Measurements from ENCODE around the gene MYO7B. TPM values are rescaled to one million over a fixed set of nuclear protein-coding genes. Genes with fewer than 3 reads are reported as not detected.

MYO7B gene
- total and polyA plus RNA-seq, 2 donors (not counting 1 experiment from before 2014, with no cell fraction given) = 5.0 to 68.2 TPM

GRCh38 chr2:127619877-127620705 lies 84.6 kb downstream of the MYO7B start:
- DNase-seq (no peak), ATAC-seq (ENCODE audit: low read depth) (peak; percentile 20)
- ChIA-PET POLR2A (interaction anchor here (0.8 kb wide), 1 partner anchor 20 kb away, joined by 3 read pairs; no protein-coding TSS in a partner anchor), CTCF (interaction anchor here (0.8 to 1.6 kb wide), 5 partner anchors 27 to 370 kb away, joined by 3 to 13 read pairs (median 5); no protein-coding TSS in a partner anchor)
- peaks cover 79% of the 10 kb centered on the region for H3K4me1 Mint-ChIP-seq
- Histone ChIP-seq H3K4me3 (ENCODE audit: control extremely low read depth in 1 of 5, extremely low read depth in 1 of 5, insufficient read depth in 1 of 5, low read depth in 2 of 5, low read length in 4 of 5) (peak overlapping the region in 3 of 5 experiments; percentile 19 to 52 (median 44)), H3K36me3 (replicated peaks in 1 of 2; ENCODE audit: control extremely low read depth in 1 of 2, control insufficient read depth in 1 of 2, extremely low read depth in 1 of 2, insufficient read depth in 2 of 2, low read length in 1 of 2) (no peaks in the 10 kb centered on the region), H3K27ac (ENCODE audit: low read length in 2 of 2) (peak overlapping the region in 1 of 2 donors; percentile 63), H3K79me2 (ENCODE audit: control insufficient read depth, insufficient read depth, low read length) (no peaks in the 10 kb centered on the region), H3K27me3 (replicated peaks in 1 of 4; ENCODE audit: control extremely low read depth in 1 of 4, control insufficient read depth in 3 of 4, insufficient read depth in 4 of 4, low read length in 3 of 4) (no peaks in the 10 kb centered on the region), H3K4me2 (replicated peaks; ENCODE audit: low read depth, low read length, poor library complexity, severe bottlenecking) (peak overlapping the region; percentile 46), H2AFZ (ENCODE audit: insufficient read depth, low read depth, low read length, poor library complexity, severe bottlenecking) (peak overlapping the region; percentile 32), H3K9ac (ENCODE audit: low read length) (peak overlapping the region; percentile 45), H4K20me1 (ENCODE audit: control insufficient read depth, insufficient read depth, low read length, poor library complexity, severe bottlenecking) (no peaks in the 10 kb centered on the region), H3K4me1 (ENCODE audit: control insufficient read depth in 2 of 2, insufficient read depth in 2 of 2, low read length in 2 of 2) (peaks cover 26 to 74% of the 10 kb centered on the region in 2 donors), H3K9me3 (ENCODE audit: control extremely low read depth in 1 of 3, control insufficient read depth in 2 of 3, insufficient read depth in 1 of 3, low read length in 2 of 3) (no peaks in the 10 kb centered on the region)
- peak overlapping the region; percentile 91 for H3K27ac Mint-ChIP-seq
- 67% methylated on average over 13 of the region's 16 CpGs for WGBS (ENCODE audit: insufficient coverage)
- H3K4me3 Mint-ChIP-seq = peak overlapping the region; percentile 79
- intact Hi-C loops (cut with micrococcal nuclease) = loop anchor here (1.0 to 2.0 kb wide), 3 partner anchors 19 to 94 kb away; partner anchors contain the start of gene IWS1
- H3K27me3 Mint-ChIP-seq = no peaks in the 10 kb centered on the region
- H3K9me3 Mint-ChIP-seq (ENCODE audit: insufficient read depth) = no peaks in the 10 kb centered on the region
- no peak for TF ChIP-seq EZH2 (IDR thresholded peaks at IDR 0.05; ENCODE audit: borderline replicate concordance, insufficient read depth, low read depth, low read length, poor library complexity, severe bottlenecking)
- TF ChIP-seq, protein P1, sequence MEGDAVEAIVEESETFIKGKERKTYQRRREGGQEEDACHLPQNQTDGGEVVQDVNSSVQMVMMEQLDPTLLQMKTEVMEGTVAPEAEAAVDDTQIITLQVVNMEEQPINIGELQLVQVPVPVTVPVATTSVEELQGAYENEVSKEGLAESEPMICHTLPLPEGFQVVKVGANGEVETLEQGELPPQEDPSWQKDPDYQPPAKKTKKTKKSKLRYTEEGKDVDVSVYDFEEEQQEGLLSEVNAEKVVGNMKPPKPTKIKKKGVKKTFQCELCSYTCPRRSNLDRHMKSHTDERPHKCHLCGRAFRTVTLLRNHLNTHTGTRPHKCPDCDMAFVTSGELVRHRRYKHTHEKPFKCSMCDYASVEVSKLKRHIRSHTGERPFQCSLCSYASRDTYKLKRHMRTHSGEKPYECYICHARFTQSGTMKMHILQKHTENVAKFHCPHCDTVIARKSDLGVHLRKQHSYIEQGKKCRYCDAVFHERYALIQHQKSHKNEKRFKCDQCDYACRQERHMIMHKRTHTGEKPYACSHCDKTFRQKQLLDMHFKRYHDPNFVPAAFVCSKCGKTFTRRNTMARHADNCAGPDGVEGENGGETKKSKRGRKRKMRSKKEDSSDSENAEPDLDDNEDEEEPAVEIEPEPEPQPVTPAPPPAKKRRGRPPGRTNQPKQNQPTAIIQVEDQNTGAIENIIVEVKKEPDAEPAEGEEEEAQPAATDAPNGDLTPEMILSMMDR (IDR thresholded peaks at IDR 0.05) = no peak

Measured in B cell (primary cell).